GM13976 (cell line): ENCODE results near the gene TRIM52.

ENCODE experiments used
- DNase-seq: peaks from one replicate; pipeline ENCODE4 v3.0.0; 2012; ENCODE audit warnings: low spot score
- in situ Hi-C: fragments of 300-500 bp; cut with MboI; formaldehyde crosslinking; loops from one replicate; pipeline ENCODE4 v1.12.0; 2022; ENCODE audit warnings: low sequenced_read_pairs, mixed read lengths, inconsistent platforms; ENCODE audit not compliant: unreplicated experiment
- TF ChIP-seq, protein P1 (sequence below): IDR thresholded peaks from 2 replicates; pipeline ENCODE4 v1.5.1; 2012; ENCODE audit warnings: borderline replicate concordance, mild to moderate bottlenecking; ENCODE audit not compliant: insufficient read depth; ENCODE audit errors: extremely low read depth, missing control alignments, control extremely low read depth

Gene TRIM52

GRCh38 chr5:181230551-181230950 lies 30.4 kb downstream of the TRIM52 start:
- no peak for DNase-seq
- in situ Hi-C loops, result no loop called here
- TF ChIP-seq, protein P1, sequence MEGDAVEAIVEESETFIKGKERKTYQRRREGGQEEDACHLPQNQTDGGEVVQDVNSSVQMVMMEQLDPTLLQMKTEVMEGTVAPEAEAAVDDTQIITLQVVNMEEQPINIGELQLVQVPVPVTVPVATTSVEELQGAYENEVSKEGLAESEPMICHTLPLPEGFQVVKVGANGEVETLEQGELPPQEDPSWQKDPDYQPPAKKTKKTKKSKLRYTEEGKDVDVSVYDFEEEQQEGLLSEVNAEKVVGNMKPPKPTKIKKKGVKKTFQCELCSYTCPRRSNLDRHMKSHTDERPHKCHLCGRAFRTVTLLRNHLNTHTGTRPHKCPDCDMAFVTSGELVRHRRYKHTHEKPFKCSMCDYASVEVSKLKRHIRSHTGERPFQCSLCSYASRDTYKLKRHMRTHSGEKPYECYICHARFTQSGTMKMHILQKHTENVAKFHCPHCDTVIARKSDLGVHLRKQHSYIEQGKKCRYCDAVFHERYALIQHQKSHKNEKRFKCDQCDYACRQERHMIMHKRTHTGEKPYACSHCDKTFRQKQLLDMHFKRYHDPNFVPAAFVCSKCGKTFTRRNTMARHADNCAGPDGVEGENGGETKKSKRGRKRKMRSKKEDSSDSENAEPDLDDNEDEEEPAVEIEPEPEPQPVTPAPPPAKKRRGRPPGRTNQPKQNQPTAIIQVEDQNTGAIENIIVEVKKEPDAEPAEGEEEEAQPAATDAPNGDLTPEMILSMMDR, result no peak

- TF ChIP-seq, protein P1, result no peak
- in situ Hi-C loops, result no loop called here
- no peak for DNase-seq
These were observed 30.9 kb downstream of the TRIM52 start for GRCh38 chr5:181229996-181230395.

GRCh38 chr5:181224390-181225229 lies 36.3 kb downstream of the TRIM52 start:
- TF ChIP-seq, protein P1, result no peak
- in situ Hi-C loops, result no loop called here

DNA sequence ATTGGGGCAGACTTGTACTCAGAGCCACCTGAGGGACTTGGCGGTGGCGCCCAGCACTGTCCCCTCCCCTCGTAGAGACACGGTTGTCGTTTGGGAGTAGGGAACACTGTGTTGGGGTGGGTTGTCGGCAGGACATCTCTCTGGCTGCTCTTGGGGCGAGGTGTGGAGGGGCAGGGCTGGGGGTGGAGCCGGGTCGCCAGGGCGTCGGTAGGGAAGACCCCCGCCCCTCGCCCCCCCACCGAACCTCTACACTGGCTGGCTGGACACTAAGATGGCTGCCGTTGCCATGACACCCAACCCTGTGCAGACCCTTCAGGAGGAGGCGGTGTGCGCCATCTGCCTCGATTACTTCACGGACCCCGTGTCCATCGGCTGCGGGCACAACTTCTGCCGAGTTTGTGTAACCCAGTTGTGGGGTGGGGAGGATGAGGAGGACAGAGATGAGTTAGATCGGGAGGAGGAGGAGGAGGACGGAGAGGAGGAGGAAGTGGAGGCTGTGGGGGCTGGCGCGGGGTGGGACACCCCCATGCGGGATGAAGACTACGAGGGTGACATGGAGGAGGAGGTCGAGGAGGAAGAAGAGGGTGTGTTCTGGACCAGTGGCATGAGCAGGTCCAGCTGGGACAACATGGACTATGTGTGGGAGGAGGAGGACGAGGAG lies 37.1 kb downstream of the TRIM52 start:
- DNase-seq, result peak; percentile 70
- in situ Hi-C loops, result no loop called here
- TF ChIP-seq, protein P1, result no peak

More at GRCh38 chr5:181224390-181225229, 36.3 kb downstream of the TRIM52 start:
- DNase-seq, result peak; percentile 47

DNA sequence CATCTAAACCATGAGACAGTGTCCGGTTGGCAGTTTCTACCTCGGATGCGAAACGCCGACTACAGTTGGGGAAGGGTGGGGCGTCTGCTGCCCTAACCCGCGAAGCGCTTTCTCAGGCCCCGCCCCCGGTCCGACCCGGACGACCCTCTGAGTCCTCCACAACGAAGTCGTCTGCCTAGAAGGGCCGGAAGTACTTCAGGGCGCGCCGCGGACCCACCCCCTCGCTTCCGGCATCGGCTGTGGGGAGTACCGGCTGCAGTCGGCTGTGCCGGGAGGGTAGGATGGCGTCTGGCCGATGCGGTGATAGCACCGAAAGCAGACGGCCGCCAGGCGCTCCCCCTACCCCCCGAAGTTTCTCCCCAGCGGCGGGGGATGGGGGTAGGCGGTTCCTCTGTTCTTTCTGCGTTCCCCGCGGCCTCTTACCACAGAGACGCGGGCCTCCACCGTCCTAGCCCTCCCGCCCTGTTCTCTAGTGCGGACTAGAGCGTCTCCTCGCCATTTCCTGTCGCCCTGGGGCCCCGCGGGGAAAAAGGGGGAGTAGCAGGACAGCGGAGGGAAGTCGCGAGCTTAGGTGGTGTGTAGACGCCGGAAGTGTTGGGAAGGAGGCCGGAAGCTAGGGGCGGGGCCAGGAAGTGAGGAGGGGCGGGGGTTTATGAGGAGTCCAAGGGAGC lies 37.8 kb downstream of the TRIM52 start, which contains the start of gene TRIM41:
TSS of gene TRIM41 (plus strand) at position 224 of the 671 bp plus-strand sequence. CDS start 719 bp downstream, outside the sequence.
- in situ Hi-C loops, result no loop called here
- TF ChIP-seq, protein P1, result peak; percentile 11
- DNase-seq, result peak; percentile 91

- in situ Hi-C loops, result no loop called here
These were observed 38.3 kb downstream of the TRIM52 start for GRCh38 chr5:181222630-181223057.

More at GRCh38 chr5:181222630-181223057, 38.3 kb downstream of the TRIM52 start:
- TF ChIP-seq, protein P1, result no peak
- DNase-seq, result no peak
